ENCODE results near the gene RNF114.
"Not testable (repeated sequence)": the region's sequence is repeated elsewhere in the genome, so short reads cannot be mapped to it uniquely, and the experiment has no call there.

Gene RNF114, protein sequence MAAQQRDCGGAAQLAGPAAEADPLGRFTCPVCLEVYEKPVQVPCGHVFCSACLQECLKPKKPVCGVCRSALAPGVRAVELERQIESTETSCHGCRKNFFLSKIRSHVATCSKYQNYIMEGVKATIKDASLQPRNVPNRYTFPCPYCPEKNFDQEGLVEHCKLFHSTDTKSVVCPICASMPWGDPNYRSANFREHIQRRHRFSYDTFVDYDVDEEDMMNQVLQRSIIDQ

DNA sequence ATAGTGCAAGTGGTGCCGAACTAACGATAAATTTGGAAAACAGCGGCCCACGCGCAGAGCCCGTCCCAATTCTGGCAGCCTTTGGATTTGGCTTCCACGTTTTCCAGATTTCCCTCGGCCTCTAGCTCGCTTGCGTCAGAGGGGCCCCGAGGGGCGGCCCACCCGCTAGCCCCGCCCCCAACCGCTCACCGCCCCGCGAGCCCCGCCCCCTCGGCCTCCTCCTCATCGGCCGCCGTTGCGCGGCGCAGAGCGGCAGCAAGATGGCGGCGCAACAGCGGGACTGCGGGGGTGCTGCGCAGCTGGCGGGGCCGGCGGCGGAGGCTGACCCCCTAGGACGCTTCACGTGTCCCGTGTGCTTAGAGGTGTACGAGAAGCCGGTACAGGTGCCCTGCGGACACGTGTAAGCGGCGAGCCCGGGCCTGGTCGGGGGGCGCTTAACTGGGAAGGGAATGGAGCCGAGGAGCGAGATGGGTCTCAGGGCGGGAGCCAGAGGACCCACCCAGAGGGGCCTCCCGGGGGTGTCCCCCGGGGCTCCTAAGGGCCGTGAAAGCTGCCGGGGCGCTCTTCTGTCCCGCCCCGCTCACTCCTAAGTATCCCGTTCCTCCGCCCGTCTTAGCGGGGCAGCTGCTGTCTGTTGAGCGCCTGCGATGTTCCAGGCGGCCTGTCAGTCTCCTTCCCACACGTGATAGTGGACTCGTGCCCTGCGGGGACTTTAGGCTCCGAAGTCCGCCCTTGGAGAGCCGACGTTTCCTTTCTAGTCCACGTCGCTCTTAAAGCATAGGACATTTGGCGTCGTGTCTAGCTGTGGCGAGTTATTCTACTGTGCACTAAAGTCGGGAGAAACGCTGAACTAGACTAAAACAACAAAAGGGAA, at the start of gene RNF114:
RNF114 (plus strand) TSS at position 245 of the 874 bp plus-strand sequence; CDS start at position 261, 16 bp downstream.
- peak; percentile 73 for DNase-seq

DNA sequence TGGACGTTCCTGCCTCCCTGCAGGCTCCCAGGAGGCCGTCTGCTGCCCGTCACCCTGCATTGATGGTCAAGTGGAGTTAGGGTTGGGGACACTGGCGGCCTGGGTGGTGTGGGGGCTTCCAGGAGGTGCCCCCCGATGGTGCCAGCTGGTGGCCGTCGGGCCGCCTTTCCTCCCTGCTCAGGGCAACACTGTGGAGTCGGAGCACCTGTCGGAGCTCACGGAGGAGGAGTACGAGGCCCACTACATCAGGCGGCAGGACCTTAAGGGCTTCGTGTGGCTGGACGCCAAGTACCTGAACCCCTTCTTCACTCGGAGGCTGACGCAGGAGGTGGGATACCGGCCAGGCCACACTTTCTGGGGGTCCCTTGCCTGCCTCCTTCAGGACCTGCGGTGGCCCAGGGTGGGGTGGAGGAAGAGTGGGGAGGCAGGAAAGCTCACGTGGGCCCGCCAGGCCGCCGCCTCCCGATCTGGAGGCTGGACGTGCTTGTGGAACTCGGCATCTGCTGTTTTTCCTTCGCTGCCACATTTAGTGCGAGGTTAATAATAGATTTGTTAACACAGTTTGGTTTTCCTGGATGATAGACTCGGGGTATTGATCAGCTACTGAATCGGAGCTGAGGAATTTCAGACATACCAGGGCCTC, 49.5 kb upstream of the RNF114 start:
- no peak for DNase-seq

DNA sequence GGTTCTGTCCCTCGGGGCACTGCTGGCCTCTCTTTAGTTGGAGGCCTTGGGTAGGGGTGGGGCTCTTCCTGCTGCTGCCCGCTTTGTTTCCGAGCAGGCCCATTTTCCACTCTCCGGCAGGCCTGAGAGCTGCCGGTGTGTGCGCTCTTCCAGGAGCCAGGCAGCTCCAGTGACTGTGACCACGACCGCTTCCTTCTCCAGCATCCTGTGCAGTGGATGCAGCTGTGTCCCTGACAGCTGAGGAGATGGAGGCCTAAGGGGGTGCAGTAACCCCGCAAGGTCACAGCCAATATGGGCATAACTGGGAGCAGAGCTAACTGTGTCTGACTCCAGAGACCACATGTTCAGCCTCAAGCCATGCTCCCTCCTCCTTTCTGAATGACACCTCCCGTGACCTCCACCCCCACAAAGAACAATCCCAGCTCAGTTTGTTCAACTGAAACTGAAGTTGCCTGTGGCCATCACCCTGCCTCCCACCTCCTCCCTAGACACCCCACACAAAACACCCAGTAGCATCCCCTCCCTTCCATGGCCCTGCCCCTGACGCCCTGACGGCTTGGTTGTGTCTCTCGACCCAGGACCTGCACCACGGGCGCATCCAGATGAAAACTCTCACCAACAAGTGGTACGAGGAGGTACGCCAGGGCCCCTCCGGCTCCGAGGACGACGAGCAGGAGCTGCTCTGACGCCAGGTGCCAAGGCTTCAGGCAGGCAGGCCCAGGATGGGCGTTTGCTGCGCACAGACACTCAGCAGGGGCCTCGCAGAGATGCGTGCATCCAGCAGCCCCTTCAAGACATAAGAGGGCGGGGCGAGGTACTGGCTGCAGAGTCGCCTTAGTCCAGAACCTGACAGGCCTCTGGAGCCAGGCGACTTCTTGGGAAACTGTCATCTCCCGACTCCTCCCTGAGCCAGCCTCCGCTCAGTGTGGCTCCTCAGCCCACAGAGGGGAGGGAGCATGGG, 48.7 kb upstream of the RNF114 start:
- DNase-seq = no peak

DNA sequence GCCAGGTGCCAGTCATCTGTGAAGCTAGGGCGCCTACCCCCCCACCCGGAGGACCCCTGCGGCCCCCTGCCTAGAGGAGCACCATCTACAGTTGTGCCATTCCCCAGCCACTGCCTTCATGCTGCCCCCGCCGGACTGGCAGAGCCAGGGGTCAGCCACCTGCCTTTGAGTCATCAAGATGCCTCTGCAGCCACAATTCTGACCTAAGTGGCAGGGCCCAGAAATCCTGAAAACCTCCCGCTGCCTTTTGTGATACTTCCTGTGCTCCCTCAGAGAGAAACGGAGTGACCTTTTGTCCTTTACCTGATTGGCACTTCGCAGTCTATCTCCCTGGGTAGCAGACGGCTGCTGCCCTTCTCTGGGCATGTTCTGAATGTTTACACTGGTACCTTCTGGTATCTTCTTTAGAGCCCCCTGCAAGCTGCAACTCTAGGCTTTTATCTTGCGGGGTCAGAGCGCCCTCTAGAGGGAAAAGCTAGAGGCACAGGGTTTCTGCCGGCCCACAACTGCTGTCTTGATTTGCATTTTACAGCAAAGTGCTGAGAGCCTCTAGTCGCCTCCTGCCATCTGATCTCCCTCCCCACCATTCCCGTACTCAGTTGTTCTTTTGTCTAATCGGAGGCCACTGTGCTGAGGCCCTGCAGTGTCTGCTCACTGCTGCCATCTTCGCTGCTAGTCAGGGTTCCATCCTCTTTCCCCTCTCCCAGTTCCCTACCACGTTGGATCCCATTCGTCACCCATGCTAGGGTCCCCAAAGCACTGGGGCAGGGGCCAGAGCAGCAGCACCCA, 47.8 kb upstream of the RNF114 start:
- DNase-seq = no peak

DNA sequence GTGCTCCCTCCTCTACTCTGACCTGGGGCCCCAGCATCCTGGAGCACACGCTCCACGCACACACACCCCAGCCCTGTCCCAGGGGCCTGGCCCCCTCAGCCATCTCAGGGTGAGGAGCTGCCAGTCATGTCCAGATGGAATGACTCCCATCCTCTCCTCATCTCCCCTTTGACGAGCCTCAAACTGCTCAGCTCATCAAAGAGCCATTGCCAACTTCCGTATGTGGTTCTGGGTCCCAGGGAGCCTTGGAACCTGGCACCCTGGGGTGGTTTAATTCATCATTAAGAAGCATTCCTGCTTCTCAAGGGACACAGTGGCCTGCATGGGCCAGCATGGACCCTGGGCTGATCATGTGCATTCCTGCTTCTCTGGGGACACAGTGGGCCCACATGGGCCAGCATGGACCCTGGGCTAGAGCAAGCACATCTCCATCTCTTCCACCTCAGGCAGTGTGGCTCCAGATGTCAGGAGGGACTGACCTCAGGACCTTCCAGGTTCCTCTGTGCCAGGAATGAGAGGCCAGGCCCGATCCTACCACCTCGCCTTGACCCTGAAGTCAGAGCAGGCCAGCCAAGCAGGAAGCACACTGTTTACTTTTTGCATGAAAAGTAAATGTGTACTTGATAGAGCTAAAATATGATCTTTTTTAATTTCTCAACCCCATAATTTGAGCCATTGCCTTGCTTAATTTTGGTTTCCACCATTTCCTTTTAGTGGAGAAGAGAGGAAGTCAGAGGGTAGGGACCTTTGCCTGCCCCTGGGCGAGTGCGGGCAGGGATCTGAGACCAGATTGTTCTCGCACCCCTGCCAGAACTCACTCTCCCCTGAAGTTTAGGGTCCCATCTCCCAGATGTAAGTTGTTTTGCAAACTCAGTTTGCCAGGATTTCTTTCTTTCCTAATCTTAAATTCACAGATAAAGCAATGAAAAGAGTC, 46.9 kb upstream of the RNF114 start:
- DNase-seq = no peak

DNA sequence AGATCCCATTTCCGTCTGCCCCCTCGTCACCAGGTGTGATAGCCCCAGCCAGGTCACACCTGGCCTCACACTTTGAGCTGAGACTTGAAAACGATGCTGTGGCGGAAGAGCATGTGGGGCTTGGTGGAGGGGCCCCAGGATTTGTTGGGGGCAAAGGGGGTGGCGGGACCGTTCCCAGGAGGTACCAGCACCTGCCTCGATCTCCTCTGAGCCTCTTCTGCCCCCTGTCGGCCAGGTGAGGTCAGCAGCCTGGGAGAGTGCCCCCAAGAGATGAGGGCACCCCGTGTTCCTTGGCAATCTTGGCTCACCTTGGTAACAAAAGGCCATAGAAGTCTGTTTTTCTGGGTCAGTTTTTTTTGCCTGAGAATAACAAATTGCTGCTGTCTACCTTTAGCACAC, 46.3 kb upstream of the RNF114 start:
- no peak for DNase-seq

DNA sequence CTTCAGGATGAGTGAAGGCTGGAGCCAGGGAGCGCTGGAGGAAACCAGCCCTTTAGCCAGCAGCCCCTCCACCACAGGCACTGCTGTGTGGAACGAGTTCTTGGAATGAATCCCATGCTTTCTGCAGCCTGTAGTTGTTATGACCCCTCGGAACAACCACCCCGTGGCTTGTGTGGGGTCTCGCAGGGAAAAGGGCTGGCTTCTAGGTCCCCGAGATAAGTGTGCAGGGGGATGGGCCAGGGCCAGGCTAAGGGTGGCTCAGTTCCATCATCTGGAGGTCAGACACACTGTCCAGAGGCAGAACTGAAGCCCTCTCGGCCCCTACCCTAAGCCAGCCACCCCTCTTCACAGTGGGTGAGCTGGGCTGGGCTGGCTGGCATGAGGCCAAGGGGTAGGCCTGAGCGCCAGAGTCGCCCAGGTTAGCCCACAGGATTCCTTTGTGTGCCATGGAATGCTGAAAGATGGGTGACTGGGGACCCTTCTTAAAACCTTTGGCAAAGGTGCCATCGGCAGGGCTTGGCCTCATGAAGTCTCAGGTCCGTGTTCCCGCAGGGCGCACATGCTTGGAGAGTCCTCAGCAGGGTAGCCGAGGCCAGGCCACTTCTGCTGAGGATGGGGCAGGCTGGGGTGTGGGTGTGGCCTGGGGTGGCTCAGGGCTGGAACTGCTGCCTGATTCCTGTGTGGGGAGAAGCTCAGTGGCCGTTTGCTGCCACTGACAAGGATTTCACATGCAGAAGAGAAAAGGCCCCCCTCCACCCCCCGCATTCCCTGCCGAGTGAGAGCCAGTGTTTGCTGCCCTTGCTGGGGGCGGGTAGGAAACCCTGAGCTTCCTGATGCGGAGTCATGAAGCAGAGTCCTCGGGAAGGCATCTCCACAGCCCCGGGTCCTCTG, 45.5 kb upstream of the RNF114 start:
- no peak for DNase-seq

DNA sequence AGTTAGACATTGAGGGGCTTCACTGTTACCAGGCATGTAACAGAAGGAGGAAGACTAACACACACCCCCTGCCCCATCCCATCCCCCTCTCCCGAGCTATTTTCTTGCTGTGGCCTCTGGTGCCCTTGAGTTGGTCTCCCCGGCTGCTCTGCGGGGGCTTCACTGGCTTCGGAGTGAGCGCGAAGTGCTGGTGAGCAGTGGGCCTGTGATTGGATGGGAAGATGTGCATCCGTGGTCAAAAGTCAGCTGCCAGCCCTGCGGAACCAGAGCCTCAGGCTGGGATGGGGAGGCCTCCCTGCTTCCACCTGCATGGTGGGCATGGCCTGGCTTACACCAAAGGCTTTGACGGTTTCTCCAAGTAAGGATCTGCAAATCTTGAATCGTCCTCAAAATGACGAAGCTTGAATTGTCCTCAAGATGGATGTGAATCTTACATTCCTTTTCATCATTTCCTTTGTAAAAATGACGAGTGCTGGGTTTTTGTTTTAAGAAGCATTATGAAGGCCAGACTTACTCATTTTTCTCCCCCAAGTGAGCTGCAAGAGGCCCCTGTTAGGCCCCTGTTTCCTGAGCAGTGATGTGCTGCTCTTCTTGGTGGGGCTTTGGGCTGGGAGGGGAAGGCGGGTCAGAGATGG, 44.6 kb upstream of the RNF114 start:
- no peak for DNase-seq

DNA sequence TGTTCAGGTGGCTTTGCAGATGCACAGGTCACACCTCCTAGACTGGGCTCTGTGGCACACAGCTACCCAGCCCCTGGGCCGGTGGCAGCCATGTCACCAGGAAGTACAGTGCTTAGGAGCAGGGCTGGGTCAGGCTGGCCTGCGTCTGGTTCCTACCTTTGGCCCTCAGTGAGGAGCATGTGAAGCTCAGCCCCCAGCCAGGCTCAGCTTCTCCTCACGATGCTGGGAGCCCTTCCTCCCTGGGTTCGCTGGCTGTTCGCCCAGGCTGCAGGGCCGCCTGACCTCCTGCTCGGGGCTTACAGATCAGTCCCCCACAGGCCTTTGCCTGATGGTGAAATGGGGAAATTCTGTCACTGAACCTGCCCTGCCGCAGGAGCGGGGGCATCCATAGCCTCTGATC, 43.9 kb upstream of the RNF114 start:
- no peak for DNase-seq

DNA sequence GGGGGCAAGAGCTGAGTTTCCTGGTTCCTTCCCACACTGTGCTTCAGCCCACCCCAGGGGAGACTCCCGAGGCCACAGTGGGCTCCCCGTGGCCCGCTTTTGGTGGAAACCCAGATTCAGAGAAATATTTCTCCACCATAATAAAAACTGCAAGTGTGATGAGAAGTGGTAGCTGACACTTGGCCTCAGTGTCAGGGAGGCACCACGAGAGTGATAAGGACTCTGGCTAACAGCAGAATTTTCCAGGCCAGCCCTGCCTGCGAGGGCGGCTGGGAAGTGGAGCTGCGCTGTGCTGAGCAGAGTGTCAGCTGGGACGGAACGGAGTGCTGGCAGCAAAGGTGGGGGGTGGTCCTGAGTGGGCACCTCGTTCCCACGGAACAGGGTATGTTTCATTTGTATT, 43.4 kb upstream of the RNF114 start:
- no peak for DNase-seq

DNA sequence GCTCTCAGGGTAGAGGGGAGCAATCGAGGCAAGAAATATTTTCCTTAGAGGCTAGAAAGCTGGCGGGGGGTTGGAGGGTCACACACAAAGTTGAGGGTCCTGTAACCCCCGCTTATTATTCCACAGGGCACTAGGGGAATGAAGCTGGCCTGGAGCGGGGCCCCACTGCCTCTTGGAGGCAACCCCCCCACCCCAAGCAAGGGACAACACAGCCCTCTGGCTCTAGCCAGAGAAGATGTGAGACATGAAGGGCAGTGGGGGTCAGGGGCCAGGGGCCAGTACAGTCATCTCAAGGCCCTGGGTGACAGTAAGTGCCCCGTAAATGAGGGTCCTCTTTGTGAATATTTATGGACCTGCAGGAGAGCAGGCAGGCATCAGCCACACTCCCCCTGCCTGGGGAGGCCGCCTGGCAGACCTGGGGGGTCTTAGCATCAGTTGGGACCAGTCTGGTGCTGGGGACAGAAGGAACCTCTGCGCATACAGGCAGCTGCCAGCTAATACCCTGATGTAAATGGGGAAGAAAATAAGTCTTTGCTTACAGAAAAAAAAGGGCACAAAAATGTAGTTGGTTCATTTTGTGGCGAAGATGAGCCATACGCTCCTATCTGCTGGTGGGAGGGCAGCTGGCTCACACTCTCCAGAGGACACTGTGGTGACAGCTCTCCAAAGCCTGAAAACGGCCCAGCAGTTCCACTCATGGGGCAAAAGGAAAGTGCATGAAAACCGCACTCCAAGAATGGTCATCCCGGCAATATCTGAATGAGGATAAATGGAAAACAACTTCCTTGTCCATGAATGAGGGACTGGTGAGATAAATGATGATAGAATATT, 42.7 kb upstream of the RNF114 start:
- no peak for DNase-seq

DNA sequence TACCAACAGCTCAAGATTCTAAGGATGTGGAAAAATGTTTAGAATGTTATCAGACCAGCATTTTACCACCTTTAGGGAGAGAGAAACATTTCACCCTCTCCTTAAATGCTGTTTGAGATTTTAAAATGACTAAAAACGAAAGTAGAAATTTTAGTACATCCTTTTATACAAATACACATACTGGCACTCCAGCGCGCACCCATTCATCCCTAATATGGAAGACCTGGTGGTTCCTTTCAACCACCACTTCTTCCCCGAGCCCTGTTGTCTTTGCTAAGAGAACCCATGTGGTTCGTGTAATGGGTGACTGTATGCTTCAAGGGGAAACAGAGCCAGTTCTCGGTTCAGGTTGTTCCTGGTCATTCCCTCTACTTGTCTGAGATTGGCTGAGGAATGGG, 42.1 kb upstream of the RNF114 start:
- DNase-seq = no peak

DNA sequence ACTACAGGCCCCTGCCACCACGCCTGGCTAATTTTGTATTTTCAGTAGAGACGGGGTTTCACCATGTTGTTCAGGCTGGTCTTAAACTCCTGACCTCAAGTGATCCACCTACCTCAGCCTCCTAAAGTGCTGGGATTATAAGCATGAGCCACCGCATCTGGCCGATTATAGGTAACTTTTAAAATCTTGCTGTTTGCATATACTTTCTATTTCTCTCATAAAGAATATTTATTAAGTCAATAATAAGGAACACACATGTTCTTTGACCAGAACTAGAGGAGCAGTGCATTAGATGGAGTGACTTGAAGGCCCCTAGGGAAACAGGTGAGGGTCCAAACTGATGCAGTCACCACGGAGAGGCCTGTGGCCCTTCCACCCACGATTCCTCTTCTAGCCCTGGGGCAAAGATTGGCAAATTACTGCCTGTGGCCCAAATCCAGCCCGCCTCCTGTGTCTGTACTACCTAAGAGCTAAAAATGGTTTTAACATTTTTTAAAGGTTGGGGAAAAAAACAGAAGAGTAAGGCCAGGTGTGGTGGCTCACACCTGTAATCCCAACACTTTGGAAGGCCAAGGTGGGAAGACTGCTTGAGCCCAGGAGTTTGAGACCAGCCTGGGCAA, 40.6 kb upstream of the RNF114 start:
- not testable (repeated sequence) for DNase-seq

DNA sequence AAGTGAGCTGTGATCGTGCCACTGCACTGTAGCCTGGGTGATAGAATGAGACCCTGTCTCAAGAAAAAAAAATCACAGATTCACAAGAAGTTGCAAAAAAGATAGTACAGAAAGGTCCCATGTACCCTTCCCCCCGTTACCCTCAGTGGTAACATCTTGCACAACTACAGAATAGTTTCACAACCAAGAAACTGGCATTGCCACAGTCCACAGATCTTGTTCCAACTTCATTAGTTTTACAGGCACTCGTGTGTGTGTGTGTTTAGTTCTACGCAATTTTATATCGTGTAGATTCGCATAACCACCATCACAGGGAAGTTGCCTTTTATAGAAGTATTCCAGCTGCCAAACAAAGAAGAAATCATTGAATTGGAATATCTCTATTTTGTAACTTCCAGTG, 40.0 kb upstream of the RNF114 start:
- no peak for DNase-seq

DNA sequence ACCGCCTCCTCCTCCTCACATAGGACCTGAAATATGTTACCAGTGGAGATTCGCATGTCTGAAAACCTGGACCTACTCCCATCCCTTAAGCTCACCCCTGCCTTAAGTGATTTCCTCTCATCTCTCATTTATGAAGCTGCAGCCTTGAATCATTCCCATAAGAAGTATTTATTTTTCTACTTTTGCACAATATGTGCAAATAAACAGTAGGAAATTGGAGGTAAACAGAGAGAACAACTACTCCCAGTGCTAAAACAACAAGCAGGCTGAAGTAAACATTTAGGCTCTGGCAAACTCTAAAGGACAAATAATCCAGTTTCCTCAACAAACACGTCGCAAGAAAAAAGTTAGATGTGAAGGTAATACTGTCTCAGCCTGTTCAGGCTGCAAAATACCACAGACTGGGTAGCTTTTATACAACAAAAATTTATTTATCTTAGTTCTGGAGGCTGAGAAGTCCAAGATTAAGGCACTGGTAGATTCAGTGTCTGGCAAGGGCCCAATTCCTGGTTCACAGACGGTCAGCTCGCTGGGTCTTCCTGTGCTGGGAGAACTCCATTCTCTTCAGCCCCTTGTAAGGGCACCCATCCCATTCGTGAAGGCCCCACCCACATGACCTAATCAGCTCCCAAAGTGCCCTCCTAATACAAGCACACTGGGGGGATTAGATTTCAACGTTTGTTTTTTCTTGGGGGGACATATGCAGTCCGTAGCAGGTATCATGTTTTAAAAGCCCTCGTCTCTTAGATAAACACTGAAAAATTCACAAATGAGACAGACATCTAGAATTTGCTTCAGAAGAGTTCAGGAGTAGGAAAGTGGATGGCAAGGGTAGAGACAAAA, 36.4 kb upstream of the RNF114 start:
- no peak for DNase-seq

DNA sequence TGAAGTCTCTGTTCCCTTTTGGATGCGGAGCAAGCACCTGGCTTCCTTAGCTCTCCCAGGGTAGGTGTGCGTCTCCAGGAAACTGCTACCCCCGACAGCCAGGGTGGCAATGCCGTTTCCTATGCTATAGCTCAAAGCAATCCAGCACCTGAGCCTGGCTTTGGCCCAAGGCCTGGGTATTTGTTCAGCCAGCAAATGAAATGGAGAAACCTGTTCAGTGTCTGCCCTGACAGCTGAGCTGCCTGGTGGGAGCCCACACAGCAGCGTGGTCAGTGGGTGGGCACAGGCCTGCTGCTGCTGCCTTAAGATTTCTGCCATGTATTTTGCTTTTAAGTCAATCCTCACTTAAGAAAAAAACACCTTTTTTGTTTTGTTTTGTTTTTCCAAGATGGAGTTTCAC, 34.6 kb upstream of the RNF114 start:
- no peak for DNase-seq
